ENCODE results near the gene KSR2. TPM values are rescaled to one million over a fixed set of nuclear protein-coding genes. Genes with fewer than 3 reads are reported as not detected.

KSR2 gene
- total and polyA plus RNA-seq, 7 donors: under 0.01 to 1.1 (median 0.41) TPM

DNA sequence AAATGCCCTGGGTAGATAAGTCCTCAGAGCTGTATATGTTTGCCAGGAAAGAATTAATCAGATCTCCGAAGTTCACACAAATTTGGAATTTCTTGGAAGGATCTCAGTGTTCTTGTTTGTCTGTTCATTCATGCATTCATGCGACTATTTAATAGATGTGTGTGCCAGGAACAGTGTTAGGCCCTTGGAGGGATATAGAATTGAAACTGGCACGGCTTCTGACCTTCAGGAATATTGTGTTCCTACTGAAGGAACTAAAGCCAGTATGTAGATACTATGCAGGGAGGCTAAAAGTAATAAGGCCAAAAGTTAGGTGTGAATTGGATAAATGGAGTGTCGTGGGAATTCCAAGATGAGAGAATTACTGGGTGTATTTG, 441.3 kb downstream of the KSR2 start:
- Histone ChIP-seq H3K4me3 (no peak overlapping the region), H3K4me1 (no peaks in the 10 kb centered on the region), H3K36me3 (no peaks in the 10 kb centered on the region), H3K9me3 (peaks cover 0 to 2% (median 0%) of the 10 kb centered on the region in 4 donors), H3K27me3 (peaks cover 0 to 3% (median 0%) of the 10 kb centered on the region in 3 donors), H3K27ac (no peak overlapping the region)
- DNase-seq: no peak
- TF ChIP-seq, protein P1, sequence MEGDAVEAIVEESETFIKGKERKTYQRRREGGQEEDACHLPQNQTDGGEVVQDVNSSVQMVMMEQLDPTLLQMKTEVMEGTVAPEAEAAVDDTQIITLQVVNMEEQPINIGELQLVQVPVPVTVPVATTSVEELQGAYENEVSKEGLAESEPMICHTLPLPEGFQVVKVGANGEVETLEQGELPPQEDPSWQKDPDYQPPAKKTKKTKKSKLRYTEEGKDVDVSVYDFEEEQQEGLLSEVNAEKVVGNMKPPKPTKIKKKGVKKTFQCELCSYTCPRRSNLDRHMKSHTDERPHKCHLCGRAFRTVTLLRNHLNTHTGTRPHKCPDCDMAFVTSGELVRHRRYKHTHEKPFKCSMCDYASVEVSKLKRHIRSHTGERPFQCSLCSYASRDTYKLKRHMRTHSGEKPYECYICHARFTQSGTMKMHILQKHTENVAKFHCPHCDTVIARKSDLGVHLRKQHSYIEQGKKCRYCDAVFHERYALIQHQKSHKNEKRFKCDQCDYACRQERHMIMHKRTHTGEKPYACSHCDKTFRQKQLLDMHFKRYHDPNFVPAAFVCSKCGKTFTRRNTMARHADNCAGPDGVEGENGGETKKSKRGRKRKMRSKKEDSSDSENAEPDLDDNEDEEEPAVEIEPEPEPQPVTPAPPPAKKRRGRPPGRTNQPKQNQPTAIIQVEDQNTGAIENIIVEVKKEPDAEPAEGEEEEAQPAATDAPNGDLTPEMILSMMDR (IDR thresholded peaks at IDR 0.05): no peak
- TF ChIP-seq POLR2AphosphoS5 (IDR thresholded peaks at IDR 0.05): no peak
- no peak for TF ChIP-seq EP300 (IDR thresholded peaks at IDR 0.05)
- TF ChIP-seq POLR2A (IDR thresholded peaks at IDR 0.05): no peak
- 74% methylated on average over 4 of the region's 4 CpGs for WGBS, 2 donors
- intact Hi-C loops (cut with DNase I): no loop called here

DNA sequence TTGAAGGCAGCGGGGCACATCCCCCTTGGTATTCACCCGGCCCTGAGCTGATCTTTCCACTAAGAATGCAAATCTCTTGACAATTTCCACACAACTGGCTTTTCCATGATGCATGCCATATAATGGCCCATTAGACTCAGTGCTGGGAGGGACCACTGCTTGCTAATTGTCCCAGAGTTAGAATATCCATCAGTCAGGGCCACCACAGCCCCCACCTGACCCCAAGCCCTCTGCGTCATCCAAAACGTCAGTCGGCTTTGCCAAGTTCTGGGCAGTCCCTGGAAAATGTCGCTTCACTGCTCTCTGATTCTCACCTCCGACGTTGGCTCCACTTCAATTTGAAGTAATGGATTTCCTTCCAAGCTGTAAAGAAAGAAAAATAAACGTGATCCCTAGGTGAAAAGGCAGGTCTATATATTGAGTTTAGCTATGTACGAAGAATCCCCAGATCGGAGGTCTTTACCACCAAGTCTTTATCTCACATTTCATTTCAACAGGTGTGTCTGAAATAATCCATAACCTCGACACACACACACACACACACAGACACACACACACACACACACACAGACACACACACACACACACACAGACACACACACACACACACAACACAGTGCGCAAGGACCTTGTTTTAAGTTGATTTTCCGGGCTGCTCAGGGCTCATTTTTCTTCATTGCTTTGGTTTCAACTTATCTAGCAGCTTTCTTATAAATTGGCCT, 441.9 kb downstream of the KSR2 start:
- H3K36me3 ChIP-seq: no peaks in the 10 kb centered on the region
- DNase-seq: no peak
- H3K27ac ChIP-seq: no peak overlapping the region
- H3K4me1 ChIP-seq: no peaks in the 10 kb centered on the region
- TF ChIP-seq POLR2AphosphoS5 (IDR thresholded peaks at IDR 0.05) (no peak), POLR2A (IDR thresholded peaks at IDR 0.05) (no peak), EP300 (IDR thresholded peaks at IDR 0.05) (no peak)
- TF ChIP-seq, protein P1 (IDR thresholded peaks at IDR 0.05): no peak
- intact Hi-C loops (cut with DNase I): no loop called here
- peaks cover 0 to 3% (median 0%) of the 10 kb centered on the region in 3 donors for H3K27me3 ChIP-seq
- peaks cover 0 to 2% (median 0%) of the 10 kb centered on the region in 4 donors for H3K9me3 ChIP-seq
- 77 to 83% methylated on average over 14 of the region's 14 CpGs for WGBS, 2 donors
- no peak overlapping the region for H3K4me3 ChIP-seq

DNA sequence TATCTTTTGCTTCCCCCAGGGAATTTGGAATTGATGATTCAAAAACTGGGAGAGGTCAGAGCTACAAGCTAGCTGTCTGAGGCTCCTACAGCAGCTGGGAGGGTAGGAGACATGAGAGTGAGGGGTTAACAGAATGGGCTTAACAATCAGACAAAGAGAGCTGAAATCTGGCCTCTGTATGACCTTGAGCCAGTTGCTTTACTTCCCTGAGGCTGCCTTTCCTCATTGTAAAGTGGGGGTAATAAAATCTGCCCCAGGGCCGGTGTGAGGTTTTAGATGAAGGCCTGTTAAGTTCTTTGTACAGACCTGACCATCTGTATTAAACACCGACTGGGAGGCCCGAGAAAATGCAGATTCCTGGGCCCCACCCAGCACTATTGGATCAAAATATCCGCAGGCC, 443.0 kb downstream of the KSR2 start:
- no peak overlapping the region for H3K4me3 ChIP-seq
- TF ChIP-seq POLR2A (IDR thresholded peaks at IDR 0.05): no peak
- no peak for TF ChIP-seq POLR2AphosphoS5 (IDR thresholded peaks at IDR 0.05)
- no peak for TF ChIP-seq EP300 (IDR thresholded peaks at IDR 0.05)
- TF ChIP-seq, protein P1 (IDR thresholded peaks at IDR 0.05): no peak
- peaks cover 0 to 3% (median 0%) of the 10 kb centered on the region in 3 donors for H3K27me3 ChIP-seq
- no peaks in the 10 kb centered on the region for H3K36me3 ChIP-seq
- peaks cover 0 to 2% (median 0%) of the 10 kb centered on the region in 4 donors for H3K9me3 ChIP-seq
- H3K27ac ChIP-seq: no peak overlapping the region
- intact Hi-C loops (cut with DNase I): no loop called here
- 19 to 36% methylated on average over 4 of the region's 4 CpGs for WGBS, 2 donors
- no peaks in the 10 kb centered on the region for H3K4me1 ChIP-seq
- DNase-seq: no peak

DNA sequence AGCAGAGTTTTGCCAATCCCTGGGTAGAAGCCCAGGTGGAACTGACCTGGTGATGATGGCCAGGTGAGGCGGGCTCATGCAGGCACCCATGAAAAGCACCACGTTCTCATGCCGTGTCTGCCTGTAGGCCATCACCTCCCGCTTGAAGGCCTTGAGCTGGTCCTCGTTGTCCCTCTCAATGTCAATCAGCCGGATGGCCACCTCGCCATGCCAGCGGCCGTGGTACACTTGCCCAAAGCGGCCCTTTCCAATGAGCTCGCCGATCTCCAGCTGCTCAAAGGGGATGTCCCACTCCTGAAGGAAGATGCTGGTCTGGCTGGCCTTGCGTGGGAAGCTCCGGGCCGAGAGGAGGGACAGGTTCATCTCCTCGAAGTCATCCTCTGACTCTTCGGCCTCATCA, 444.0 kb downstream of the KSR2 start:
- Histone ChIP-seq H3K4me3 (no peak overlapping the region), H3K27me3 (peaks cover 0 to 3% (median 0%) of the 10 kb centered on the region in 3 donors), H3K27ac (no peak overlapping the region), H3K36me3 (no peaks in the 10 kb centered on the region), H3K4me1 (no peaks in the 10 kb centered on the region), H3K9me3 (peaks cover 0 to 2% (median 0%) of the 10 kb centered on the region in 4 donors)
- TF ChIP-seq POLR2A (IDR thresholded peaks at IDR 0.05) (no peak), EP300 (IDR thresholded peaks at IDR 0.05) (no peak), POLR2AphosphoS5 (IDR thresholded peaks at IDR 0.05) (no peak)
- TF ChIP-seq, protein P1 (IDR thresholded peaks at IDR 0.05): no peak
- DNase-seq: no peak
- WGBS, 2 donors: 95 to 97% methylated on average over 17 of the region's 17 CpGs
- intact Hi-C loops (cut with DNase I): no loop called here
